PC-9 (cell line): ENCODE measurements around the gene RSAD1. TPM values are rescaled to one million over a fixed set of nuclear protein-coding genes. Genes with fewer than 3 reads are reported as not detected.

Source experiments
- BruUV-seq: library from RNA; stranded (reverse); fragments of 400-500 nt; replicated peaks from 2 replicates; lab custom pipeline; 2021; lab: Mats Ljungman, UMichigan
- CTCF ChIA-PET: fragments of 300-600 bp; sonication (Branson Sonifier 250); formaldehyde crosslinking; loops from one replicate; lab custom pipeline; 2022; ENCODE audit warnings: antibody characterized with exemption; lab: Charles Lee
- POLR2A ChIA-PET: fragments of 300-600 bp; sonication (Branson Sonifier 250); formaldehyde crosslinking; loops from one replicate; lab custom pipeline; 2022; ENCODE audit warnings: antibody characterized with exemption; ENCODE audit not compliant: unreplicated experiment; lab: Charles Lee
- DNase-seq, 2 experiments: peaks; one replicate each; pipeline versions ENCODE4 v3.0.0 to v3.0.0-alpha.2; 2015 to 2022; ENCODE audit warnings: mixed read lengths in 1 of 2
- H2AFZ ChIP-seq: fragments of 200-600 bp; sonication (generic); 2 replicates; pipeline ENCODE4 v1.8.1; 2017; ENCODE audit warnings: antibody characterized with exemption
- H3F3A ChIP-seq: fragments of 200-600 bp; sonication (generic); 2 replicates; pipeline ENCODE4 v1.8.1; 2017; ENCODE audit warnings: antibody characterized with exemption, mild to moderate bottlenecking, low read depth; ENCODE audit not compliant: insufficient read depth
- H3K27ac ChIP-seq: fragments of 200-600 bp; sonication (generic); 2 replicates; pipeline ENCODE4 v1.6.1; 2016; ENCODE audit warnings: mixed run types
- H3K27me3 ChIP-seq: fragments of 200-600 bp; sonication (generic); 2 replicates; pipeline ENCODE4 v1.6.1; 2016; ENCODE audit warnings: low read depth, mixed run types; ENCODE audit not compliant: insufficient read depth
- H3K36me3 ChIP-seq: fragments of 200-600 bp; sonication (generic); 2 replicates; pipeline ENCODE4 v1.6.1; 2016; ENCODE audit warnings: low read depth, mixed run types
- H3K4me1 ChIP-seq: fragments of 200-600 bp; sonication (generic); replicated peaks from 2 replicates; pipeline ENCODE4 v1.6.1; 2016; ENCODE audit warnings: mixed run types; ENCODE audit not compliant: insufficient read depth
- H3K4me2 ChIP-seq: fragments of 200-600 bp; sonication (generic); 2 replicates; pipeline ENCODE4 v1.6.1; 2017; ENCODE audit warnings: mixed run types
- H3K4me3 ChIP-seq: fragments of 200-600 bp; sonication (generic); 2 replicates; pipeline ENCODE4 v1.6.1; 2016; ENCODE audit warnings: mixed run types
- H3K79me2 ChIP-seq: fragments of 200-600 bp; sonication (generic); 2 replicates; pipeline ENCODE4 v1.6.1; 2017; ENCODE audit warnings: low read depth, mixed run types
- H3K9me2 ChIP-seq: fragments of 200-600 bp; sonication (generic); 2 replicates; pipeline ENCODE4 v1.8.1; 2017; ENCODE audit warnings: mild to moderate bottlenecking; ENCODE audit not compliant: insufficient read depth
- H3K9me3 ChIP-seq: fragments of 200-600 bp; sonication (generic); 2 replicates; pipeline ENCODE4 v1.8.1; 2016; ENCODE audit warnings: low read depth; ENCODE audit not compliant: insufficient read depth
- H4K20me1 ChIP-seq: fragments of 200-600 bp; sonication (generic); 2 replicates; pipeline ENCODE4 v1.8.1; 2017; ENCODE audit not compliant: insufficient read depth
- EZH2 ChIP-seq: fragments of 200-600 bp; sonication (generic); IDR thresholded peaks from 2 replicates; pipeline ENCODE4 v1.8.0; 2017; ENCODE audit warnings: antibody characterized with exemption, low read depth
- intact Hi-C: fragments of 100-400 bp; cut with micrococcal nuclease; formaldehyde crosslinking; loops from one replicate; pipeline ENCODE4 v1.10.0; 2022; ENCODE audit not compliant: unreplicated experiment
- total RNA-seq: library from RNA; stranded (reverse); gene quantifications from 2 replicates; pipeline ENCODE4 v1.2.3, GENCODE V29; 2021
- TF ChIP-seq, protein P1 (sequence below): fragments of 200-600 bp; sonication (generic); conservative IDR thresholded peaks from 2 replicates; pipeline ENCODE4 v1.6.1; 2017; ENCODE audit warnings: mixed run types, antibody characterized with exemption, mild to moderate bottlenecking, moderate library complexity

RSAD1 gene
- total RNA-seq, 1 experiment from 2014 or later: 15.1 TPM

GRCh38 chr17:50491505-50491904 is 12.8 kb downstream of the RSAD1 start:
- BruUV-seq: no TSS peak
- Histone ChIP-seq H3K4me1 (peaks cover 32% of the 10 kb centered on the region), H2AFZ (no peak overlapping the region), H3K9me2 (no peaks in the 10 kb centered on the region), H3K79me2 (no peaks in the 10 kb centered on the region), H3K27ac (no peak overlapping the region), H3K36me3 (no peaks in the 10 kb centered on the region), H3K4me3 (no peak overlapping the region), H3K4me2 (no peak overlapping the region), H4K20me1 (no peaks in the 10 kb centered on the region), H3F3A (peaks cover 20% of the 10 kb centered on the region; the same call in 1 of the 2 replicates), H3K27me3 (no peaks in the 10 kb centered on the region), H3K9me3 (no peaks in the 10 kb centered on the region)
- ChIA-PET CTCF (no interaction called here), POLR2A (no interaction called here)
- DNase-seq: no peak
- TF ChIP-seq EZH2: no peak
- intact Hi-C loops: no loop called here

DNA sequence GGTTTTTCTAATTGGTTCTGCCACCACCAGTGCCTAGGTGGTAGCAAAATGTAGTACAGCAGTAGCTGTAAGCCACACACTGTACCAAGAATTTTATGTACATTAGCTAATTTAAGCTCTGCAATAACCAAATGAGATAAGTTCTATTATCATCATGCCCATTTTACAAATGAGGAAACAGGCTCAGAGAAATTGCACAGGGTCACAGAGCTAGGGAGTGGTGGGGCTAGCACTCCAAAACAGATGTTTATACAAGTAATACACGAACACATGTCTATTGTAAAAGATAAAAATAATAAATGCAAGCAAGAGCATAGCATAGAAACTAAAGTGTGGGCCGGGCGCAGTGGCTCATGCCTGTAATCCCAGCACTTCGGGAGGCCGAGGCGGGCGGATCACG is 13.6 kb downstream of the RSAD1 start:
- no peaks in the 10 kb centered on the region for H3K9me2 ChIP-seq
- H3F3A ChIP-seq: peaks cover 13% of the 10 kb centered on the region; the same call in 1 of the 2 replicates
- no peaks in the 10 kb centered on the region for H4K20me1 ChIP-seq
- H3K79me2 ChIP-seq: no peaks in the 10 kb centered on the region
- no peak overlapping the region for H3K27ac ChIP-seq
- no peak overlapping the region for H3K4me3 ChIP-seq
- POLR2A ChIA-PET: interaction anchor here (0.7 kb wide), 1 partner anchor 29 kb away, joined by 3 read pairs; no protein-coding TSS in a partner anchor
- intact Hi-C loops: no loop called here
- no peak overlapping the region for H3K4me2 ChIP-seq
- no peaks in the 10 kb centered on the region for H3K9me3 ChIP-seq
- CTCF ChIA-PET: no interaction called here
- no peaks in the 10 kb centered on the region for H3K27me3 ChIP-seq
- H3K4me1 ChIP-seq: peaks cover 28% of the 10 kb centered on the region
- BruUV-seq: no TSS peak
- no peak overlapping the region for H2AFZ ChIP-seq
- no peak for DNase-seq
- TF ChIP-seq EZH2: no peak
- TF ChIP-seq, protein P1, sequence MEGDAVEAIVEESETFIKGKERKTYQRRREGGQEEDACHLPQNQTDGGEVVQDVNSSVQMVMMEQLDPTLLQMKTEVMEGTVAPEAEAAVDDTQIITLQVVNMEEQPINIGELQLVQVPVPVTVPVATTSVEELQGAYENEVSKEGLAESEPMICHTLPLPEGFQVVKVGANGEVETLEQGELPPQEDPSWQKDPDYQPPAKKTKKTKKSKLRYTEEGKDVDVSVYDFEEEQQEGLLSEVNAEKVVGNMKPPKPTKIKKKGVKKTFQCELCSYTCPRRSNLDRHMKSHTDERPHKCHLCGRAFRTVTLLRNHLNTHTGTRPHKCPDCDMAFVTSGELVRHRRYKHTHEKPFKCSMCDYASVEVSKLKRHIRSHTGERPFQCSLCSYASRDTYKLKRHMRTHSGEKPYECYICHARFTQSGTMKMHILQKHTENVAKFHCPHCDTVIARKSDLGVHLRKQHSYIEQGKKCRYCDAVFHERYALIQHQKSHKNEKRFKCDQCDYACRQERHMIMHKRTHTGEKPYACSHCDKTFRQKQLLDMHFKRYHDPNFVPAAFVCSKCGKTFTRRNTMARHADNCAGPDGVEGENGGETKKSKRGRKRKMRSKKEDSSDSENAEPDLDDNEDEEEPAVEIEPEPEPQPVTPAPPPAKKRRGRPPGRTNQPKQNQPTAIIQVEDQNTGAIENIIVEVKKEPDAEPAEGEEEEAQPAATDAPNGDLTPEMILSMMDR: no peak
- no peaks in the 10 kb centered on the region for H3K36me3 ChIP-seq

DNA sequence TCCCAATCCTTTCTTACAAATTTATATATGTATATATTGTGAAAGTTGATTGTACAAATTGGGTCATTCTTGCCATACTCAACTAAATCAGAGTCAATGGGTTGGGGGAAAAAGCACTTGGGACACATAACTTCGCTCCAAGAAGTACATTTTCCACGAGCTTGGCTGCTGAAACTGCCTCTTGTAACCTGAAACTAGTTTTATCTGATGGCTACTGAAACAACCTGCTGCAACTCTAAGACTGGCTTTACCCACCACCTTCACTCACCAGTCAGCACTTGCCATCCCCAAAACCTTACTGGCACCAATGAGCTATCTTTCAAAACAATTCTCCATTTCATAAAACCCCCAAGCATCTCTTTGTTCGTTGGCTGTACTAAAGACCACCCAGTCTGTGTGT is 15.1 kb downstream of the RSAD1 start:
- H3K27ac ChIP-seq: peak overlapping the region; percentile 7; the same call in 1 of the 2 replicates
- H3K9me2 ChIP-seq: no peaks in the 10 kb centered on the region
- no peaks in the 10 kb centered on the region for H3K79me2 ChIP-seq
- CTCF ChIA-PET: interaction anchor here (0.6 to 1.2 kb wide), 2 partner anchors 134 to 294 kb away, joined by 3 to 17 read pairs; no protein-coding TSS in a partner anchor
- H4K20me1 ChIP-seq: no peaks in the 10 kb centered on the region
- no peaks in the 10 kb centered on the region for H3K27me3 ChIP-seq
- H3F3A ChIP-seq: peaks cover 18% of the 10 kb centered on the region; the same call in 1 of the 2 replicates
- BruUV-seq: no TSS peak
- POLR2A ChIA-PET: interaction anchor here (0.5 to 0.7 kb wide), 4 partner anchors 23 to 598 kb away, joined by 3 to 27 read pairs (median 11); no protein-coding TSS in a partner anchor
- intact Hi-C loops: no loop called here
- no peak overlapping the region; the same call in 1 of the 2 replicates for H3K4me2 ChIP-seq
- H2AFZ ChIP-seq: peak overlapping the region; percentile 36; the same call in 1 of the 2 replicates
- peaks cover 27% of the 10 kb centered on the region for H3K4me1 ChIP-seq
- no peak for DNase-seq
- H3K4me3 ChIP-seq: no peak overlapping the region
- no peaks in the 10 kb centered on the region for H3K36me3 ChIP-seq
- TF ChIP-seq, protein P1: no peak
- TF ChIP-seq EZH2: no peak
- no peaks in the 10 kb centered on the region for H3K9me3 ChIP-seq
